GM18867 (cell line): Measurements from ENCODE around the gene SHISAL1.

Source experiments
- ATAC-seq: cut with Tn5 transposase; IDR thresholded peaks from one replicate; pipeline ENCODE4 v1.9.1; 2021; ENCODE audit warnings: mild to moderate bottlenecking, moderate library complexity; ENCODE audit not compliant: unreplicated experiment

Gene SHISAL1

GRCh38 chr22:44312766-44313165 lies at the start of gene SHISAL1:
TSS of gene SHISAL1 (minus strand) at chr22:44312951. CDS start at chr22:44300945, 12,006 bp downstream.
- ATAC-seq, result no peak

GRCh38 chr22:44361391-44362126 lies 48.8 kb upstream of the SHISAL1 start:
- no peak for ATAC-seq

- no peak for ATAC-seq
Measured at GRCh38 chr22:44360668-44361381, 48.1 kb upstream of the SHISAL1 start.

- no peak for ATAC-seq
Measured at GRCh38 chr22:44360306-44360667, 47.5 kb upstream of the SHISAL1 start.

GRCh38 chr22:44359496-44360110 lies 46.9 kb upstream of the SHISAL1 start:
- no peak for ATAC-seq

- ATAC-seq, result no peak
Measured at GRCh38 chr22:44358709-44359440, 46.1 kb upstream of the SHISAL1 start.

- ATAC-seq, result no peak
Measured at GRCh38 chr22:44357966-44358465, 45.3 kb upstream of the SHISAL1 start.

- ATAC-seq, result no peak
Measured at GRCh38 chr22:44357296-44357965, 44.7 kb upstream of the SHISAL1 start.

GRCh38 chr22:44355716-44356070 lies 42.9 kb upstream of the SHISAL1 start:
- no peak for ATAC-seq

- ATAC-seq, result no peak
Measured at GRCh38 chr22:44354288-44354687, 41.5 kb upstream of the SHISAL1 start.

GRCh38 chr22:44353041-44353440 lies 40.3 kb upstream of the SHISAL1 start:
- ATAC-seq, result no peak

- no peak for ATAC-seq
Measured at GRCh38 chr22:44352378-44353035, 39.8 kb upstream of the SHISAL1 start.

- no peak for ATAC-seq
Measured at GRCh38 chr22:44351685-44352377, 39.1 kb upstream of the SHISAL1 start.

- no peak for ATAC-seq
Measured at GRCh38 chr22:44351037-44351436, 38.3 kb upstream of the SHISAL1 start.

- no peak for ATAC-seq
Measured at GRCh38 chr22:44349594-44349993, 36.8 kb upstream of the SHISAL1 start.

- ATAC-seq, result no peak
Measured at GRCh38 chr22:44348971-44349560, 36.3 kb upstream of the SHISAL1 start.

GRCh38 chr22:44347549-44347948 lies 34.8 kb upstream of the SHISAL1 start:
- ATAC-seq, result no peak

- no peak for ATAC-seq
Measured at GRCh38 chr22:44347080-44347479, 34.3 kb upstream of the SHISAL1 start.

- ATAC-seq, result no peak
Measured at GRCh38 chr22:44345872-44346271, 33.1 kb upstream of the SHISAL1 start.
